Endothelial cell of umbilical vein (primary cell): Measurements from ENCODE around the gene LYRM9.

Source experiments
- EZH2 ChIP-seq: IDR thresholded peaks from 2 replicates; pipeline ENCODE4 v1.6.1; 2012; ENCODE audit warnings: borderline replicate concordance, low read depth, mild to moderate bottlenecking, moderate library complexity, low read length, inconsistent platforms; ENCODE audit not compliant: severe bottlenecking
- FOS ChIP-seq: IDR thresholded peaks from 2 replicates; pipeline ENCODE4 v1.6.1; 2011; ENCODE audit warnings: mild to moderate bottlenecking, low read length, moderate library complexity, borderline replicate concordance; ENCODE audit not compliant: insufficient read depth
- GATA2 ChIP-seq: IDR thresholded peaks from 2 replicates; pipeline ENCODE4 v1.7.0; 2011; ENCODE audit warnings: low read depth, mild to moderate bottlenecking, moderate library complexity, mixed read lengths, low read length; ENCODE audit not compliant: insufficient read length, insufficient read depth
- JUN ChIP-seq: IDR thresholded peaks from 2 replicates; pipeline ENCODE4 v1.6.1; 2011; ENCODE audit warnings: borderline replicate concordance, low read depth; ENCODE audit not compliant: insufficient read length, insufficient read depth
- MYC ChIP-seq: IDR thresholded peaks from one replicate; pipeline ENCODE4 v1.6.1; 2011; ENCODE audit warnings: mild to moderate bottlenecking, low read depth, low read length
- POLR2A ChIP-seq: IDR thresholded peaks from 2 replicates; pipeline ENCODE4 v1.6.1; 2012; ENCODE audit warnings: low read depth, mild to moderate bottlenecking, control low read depth, low read length
- POLR2AphosphoS5 ChIP-seq: IDR thresholded peaks from 2 replicates; pipeline ENCODE4 v1.6.1; 2012; ENCODE audit warnings: low read depth, mild to moderate bottlenecking, control low read depth, low read length, moderate library complexity; ENCODE audit not compliant: insufficient read depth
- TF ChIP-seq, protein P1 (sequence below), 2 donors: IDR thresholded peaks; 1 replicate in 1 of 2; 2 replicates in 1 of 2; pipeline ENCODE4 v1.5.1; 2011; ENCODE audit warnings: low read length in 2 of 2, mild to moderate bottlenecking in 2 of 2, moderate library complexity in 2 of 2, control low read depth in 1 of 2, inconsistent platforms in 1 of 2, low read depth in 1 of 2; ENCODE audit not compliant: insufficient read depth in 1 of 2; ENCODE audit errors: extremely low read depth in 1 of 2
- TF ChIP-seq, protein P2 (sequence below): IDR thresholded peaks from 2 replicates; pipeline ENCODE4 v1.6.1; 2011; ENCODE audit not compliant: insufficient read depth, insufficient read length

- TF ChIP-seq, protein P1, sequence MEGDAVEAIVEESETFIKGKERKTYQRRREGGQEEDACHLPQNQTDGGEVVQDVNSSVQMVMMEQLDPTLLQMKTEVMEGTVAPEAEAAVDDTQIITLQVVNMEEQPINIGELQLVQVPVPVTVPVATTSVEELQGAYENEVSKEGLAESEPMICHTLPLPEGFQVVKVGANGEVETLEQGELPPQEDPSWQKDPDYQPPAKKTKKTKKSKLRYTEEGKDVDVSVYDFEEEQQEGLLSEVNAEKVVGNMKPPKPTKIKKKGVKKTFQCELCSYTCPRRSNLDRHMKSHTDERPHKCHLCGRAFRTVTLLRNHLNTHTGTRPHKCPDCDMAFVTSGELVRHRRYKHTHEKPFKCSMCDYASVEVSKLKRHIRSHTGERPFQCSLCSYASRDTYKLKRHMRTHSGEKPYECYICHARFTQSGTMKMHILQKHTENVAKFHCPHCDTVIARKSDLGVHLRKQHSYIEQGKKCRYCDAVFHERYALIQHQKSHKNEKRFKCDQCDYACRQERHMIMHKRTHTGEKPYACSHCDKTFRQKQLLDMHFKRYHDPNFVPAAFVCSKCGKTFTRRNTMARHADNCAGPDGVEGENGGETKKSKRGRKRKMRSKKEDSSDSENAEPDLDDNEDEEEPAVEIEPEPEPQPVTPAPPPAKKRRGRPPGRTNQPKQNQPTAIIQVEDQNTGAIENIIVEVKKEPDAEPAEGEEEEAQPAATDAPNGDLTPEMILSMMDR (IDR thresholded peaks at IDR 0.05; ENCODE audit: extremely low read depth in 1 of 2, insufficient read depth in 1 of 2, low read depth in 1 of 2, low read length in 2 of 2), result no peak
- TF ChIP-seq POLR2A, result no peak
- TF ChIP-seq EZH2, result no peak
- TF ChIP-seq POLR2AphosphoS5, result no peak
- no peak for TF ChIP-seq MYC
- TF ChIP-seq, protein P2, sequence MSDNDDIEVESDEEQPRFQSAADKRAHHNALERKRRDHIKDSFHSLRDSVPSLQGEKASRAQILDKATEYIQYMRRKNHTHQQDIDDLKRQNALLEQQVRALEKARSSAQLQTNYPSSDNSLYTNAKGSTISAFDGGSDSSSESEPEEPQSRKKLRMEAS, result no peak
- no peak for TF ChIP-seq FOS
- no peak for TF ChIP-seq GATA2
- TF ChIP-seq JUN, result no peak
These were observed 2.1 kb upstream of the LYRM9 start for GRCh38 chr17:27895123-27895895.
